Fibroblast of mammary gland (primary cell): ENCODE results near the gene TMEM132E.

ENCODE experiments used
- DNase-seq: peaks from one replicate; pipeline ENCODE4 v3.0.0-alpha.2; 2010; ENCODE audit warnings: low read depth
- H3K4me3 ChIP-seq: 2 replicates; pipeline ENCODE4 v1.5.1; 2011; ENCODE audit warnings: low read depth, mild to moderate bottlenecking, low read length, moderate library complexity; ENCODE audit not compliant: control insufficient read depth
- CTCF ChIP-seq: conservative IDR thresholded peaks from 2 replicates; pipeline ENCODE4 v1.5.1; 2011; ENCODE audit warnings: low read depth, low read length, inconsistent platforms; ENCODE audit not compliant: control insufficient read depth, insufficient read depth

TMEM132E gene

GRCh38 chr17:34673995-34674890 lies 94.9 kb downstream of the TMEM132E start:
- TF ChIP-seq CTCF = no peak

GRCh38 chr17:34675143-34675542 lies 95.8 kb downstream of the TMEM132E start:
- no peak for DNase-seq
- no peak for TF ChIP-seq CTCF
- H3K4me3 ChIP-seq = no peak overlapping the region

More at GRCh38 chr17:34673995-34674890, 94.9 kb downstream of the TMEM132E start:
- H3K4me3 ChIP-seq = no peak overlapping the region
- no peak for DNase-seq

- no peak for DNase-seq
- no peak for TF ChIP-seq CTCF
- H3K4me3 ChIP-seq = no peak overlapping the region
Measured at GRCh38 chr17:34675605-34676004, 96.2 kb downstream of the TMEM132E start.

GRCh38 chr17:34680151-34680550 lies 100.8 kb downstream of the TMEM132E start:
- TF ChIP-seq CTCF = no peak
- H3K4me3 ChIP-seq = no peak overlapping the region
- no peak for DNase-seq

- no peak for TF ChIP-seq CTCF
- no peak overlapping the region for H3K4me3 ChIP-seq
- no peak for DNase-seq
Measured at GRCh38 chr17:34682305-34682704, 102.9 kb downstream of the TMEM132E start.

GRCh38 chr17:34683390-34683789 lies 104.0 kb downstream of the TMEM132E start:
- no peak for DNase-seq
- H3K4me3 ChIP-seq = no peak overlapping the region
- TF ChIP-seq CTCF = no peak
